HG03159 (cell line): Measurements from ENCODE around the gene PI4KA.
"Not testable (repeated sequence)": the region's sequence is repeated elsewhere in the genome, so short reads cannot be mapped to it uniquely, and the experiment has no call there.

Experiments
- ATAC-seq: cut with Tn5 transposase; IDR thresholded peaks from one replicate; pipeline ENCODE4 v1.9.1; 2021; ENCODE audit warnings: mild to moderate bottlenecking, moderate library complexity; ENCODE audit not compliant: unreplicated experiment

The PI4KA gene

DNA sequence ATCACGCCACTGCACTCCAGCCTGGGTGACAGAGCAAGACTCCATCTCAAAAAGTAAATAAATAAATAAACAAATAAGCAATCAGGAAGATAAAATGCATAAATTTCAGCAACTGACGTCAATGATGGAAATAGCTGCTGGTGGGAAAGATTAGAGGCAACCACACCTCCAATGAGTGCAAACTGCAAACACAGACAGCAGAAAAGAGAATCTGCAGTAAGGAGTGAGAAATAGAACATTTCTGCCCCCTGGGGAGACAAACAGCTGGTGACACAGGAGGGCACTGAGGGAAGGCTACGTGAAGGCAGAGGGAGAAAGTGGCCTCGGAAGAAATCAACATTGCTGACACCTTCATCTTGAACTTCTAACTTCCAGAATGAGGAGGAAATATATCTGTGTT lies 6.5 kb downstream of the PI4KA start:
- ATAC-seq, result no peak

DNA sequence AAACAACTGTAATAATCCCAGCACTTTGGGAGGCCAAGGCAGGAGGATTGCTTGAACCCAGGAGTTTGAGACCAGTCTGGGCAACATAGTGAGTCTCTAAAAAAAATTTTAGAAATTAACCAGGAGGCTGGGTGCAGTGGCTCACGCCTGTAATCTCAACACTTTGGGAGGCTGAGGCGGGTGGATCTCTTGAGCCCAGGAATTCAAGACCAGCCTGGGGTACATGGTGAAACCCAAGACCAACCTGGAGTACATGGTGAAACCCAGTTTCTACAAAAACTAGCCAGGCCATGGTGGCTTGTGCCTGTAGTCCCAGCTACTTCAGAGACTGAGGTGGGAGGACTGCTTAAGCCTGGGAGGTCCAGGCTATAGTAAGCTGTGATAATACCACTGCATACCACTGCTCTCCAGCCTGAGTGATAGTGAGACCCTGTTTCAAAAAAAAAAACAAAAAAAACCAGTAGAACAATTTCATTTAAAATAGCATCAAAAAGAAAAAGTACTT lies 11.2 kb downstream of the PI4KA start:
- no peak for ATAC-seq

DNA sequence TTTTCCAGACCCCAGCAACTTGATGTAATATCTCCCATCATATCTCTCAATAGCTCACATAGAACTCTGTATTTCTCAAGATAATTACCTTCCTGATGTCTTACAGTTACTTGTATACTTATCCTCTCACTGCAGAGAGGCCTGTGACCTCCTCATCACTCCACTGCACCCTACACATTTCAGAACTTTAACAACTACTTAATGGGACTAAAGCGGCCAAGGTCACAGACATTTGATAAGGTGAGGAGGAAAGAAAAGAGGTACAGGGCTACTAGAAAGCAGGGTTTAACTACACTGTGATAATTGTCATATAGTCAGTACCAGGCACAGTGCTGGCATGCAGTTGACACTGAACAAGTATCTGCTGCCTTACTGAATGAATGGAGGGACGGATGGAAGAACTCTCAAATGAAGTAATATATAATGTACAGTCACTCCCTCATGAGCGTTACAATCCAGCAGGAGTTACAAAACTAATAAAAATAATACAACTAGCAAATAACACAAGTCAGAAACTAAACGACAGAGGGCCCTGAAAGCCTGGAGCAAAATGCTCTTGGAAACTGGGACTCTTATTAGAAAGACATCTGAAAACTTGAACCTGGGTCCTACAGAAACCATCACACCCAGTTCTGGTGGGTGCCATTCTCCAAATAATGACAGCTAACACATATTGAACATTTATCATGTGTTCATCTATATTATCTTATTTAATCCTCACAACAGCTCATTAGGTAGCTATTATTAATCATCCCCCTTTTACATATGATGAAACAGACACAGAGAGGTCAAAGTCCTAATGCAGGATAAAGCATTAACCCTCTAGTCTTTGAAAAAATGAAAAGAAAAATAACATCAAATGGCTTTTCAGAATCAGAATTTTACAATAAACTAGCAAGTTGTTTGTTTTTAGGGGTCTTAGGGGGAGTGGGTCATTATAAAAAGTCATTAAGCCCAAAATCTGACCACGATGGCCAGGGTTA lies 14.3 kb downstream of the PI4KA start:
- ATAC-seq, result no peak

DNA sequence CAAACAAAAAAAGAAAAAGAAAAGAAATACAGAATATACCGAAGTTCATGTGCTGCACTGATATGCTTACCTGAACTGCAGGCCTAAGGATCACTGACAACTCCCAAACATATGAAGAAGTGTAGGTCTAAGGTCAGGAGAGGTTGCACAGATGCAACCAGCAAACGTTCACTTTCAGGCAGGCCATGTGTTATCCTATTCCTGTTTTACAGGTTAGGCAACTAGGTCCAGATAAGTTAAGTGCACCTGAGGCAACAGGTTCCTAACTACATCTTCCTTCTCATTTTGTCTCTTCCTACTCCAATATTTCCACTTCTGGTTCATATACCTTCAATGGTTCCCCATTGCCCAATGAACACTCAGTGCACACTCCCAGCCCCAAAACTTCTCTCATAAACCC lies 15.1 kb downstream of the PI4KA start:
- no peak for ATAC-seq

DNA sequence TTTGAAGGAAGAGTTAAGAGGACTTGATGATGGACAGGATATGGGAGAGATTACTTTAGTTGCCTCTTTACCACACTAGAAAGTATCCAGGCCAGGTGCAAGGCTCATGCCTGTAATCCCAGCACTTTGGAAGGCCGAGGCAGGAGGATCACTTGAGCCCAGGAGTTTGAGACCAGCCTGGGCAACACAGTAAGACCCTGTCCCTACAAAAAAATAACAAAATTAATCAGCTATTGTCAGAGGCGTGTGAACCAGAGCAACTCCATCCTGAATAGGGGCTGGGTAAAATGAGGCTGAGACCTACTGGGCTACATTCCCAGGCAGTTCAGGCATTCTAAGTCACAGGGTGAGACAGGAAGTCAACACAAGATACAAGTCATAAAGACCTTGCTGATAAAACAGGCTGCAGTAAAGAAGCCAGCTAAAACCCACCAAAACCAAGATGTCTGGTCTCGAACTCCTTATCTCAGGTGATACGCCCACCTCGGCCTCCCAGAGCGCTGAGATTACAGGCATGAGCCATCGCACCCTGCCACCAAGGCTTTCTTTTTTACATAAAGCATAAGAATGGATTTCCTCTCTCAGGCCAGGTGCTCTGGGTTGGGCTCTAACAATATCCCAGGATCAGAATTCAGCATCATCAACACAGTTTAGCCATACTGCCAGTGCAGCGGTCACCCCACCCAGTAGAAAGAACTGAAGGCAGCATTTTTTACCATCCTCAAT lies 17.8 kb downstream of the PI4KA start:
- no peak for ATAC-seq

DNA sequence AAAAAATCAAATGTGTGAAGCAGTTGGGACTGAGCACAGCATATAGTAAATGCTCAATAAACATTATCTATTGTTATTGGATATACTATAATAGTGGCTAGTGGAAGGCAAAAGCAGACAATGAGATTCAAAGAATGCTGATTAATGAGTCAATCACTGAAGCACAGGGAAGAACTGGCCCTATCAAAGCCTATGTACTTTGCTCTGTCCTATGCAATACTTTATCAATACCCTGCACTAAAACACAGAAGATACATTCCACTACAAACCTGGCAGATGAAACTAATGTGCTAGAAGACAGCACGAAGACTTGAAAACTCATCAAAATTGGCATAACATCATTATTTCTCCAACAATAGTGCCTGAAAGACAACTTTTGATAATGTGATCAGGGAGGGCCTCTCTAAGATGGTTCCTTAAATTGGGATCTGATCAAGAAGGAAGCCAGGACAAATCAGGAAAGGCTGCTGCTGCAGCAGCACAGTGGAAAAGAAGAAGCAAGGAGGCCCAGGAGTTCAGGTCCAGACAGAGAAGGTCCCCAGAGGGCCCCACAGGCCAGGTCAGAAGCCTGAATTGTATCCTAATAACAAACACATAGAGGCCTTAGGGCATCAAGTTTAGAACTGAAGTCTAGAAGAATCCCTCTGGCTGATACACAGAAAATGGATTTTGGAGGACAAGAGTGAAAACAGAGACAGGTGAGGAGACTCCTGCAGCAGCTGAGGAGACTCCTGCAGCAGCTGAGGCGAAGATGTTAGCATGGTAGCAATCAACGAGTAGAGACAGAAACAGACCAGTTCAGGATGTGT lies 18.6 kb downstream of the PI4KA start:
- ATAC-seq, result no peak

DNA sequence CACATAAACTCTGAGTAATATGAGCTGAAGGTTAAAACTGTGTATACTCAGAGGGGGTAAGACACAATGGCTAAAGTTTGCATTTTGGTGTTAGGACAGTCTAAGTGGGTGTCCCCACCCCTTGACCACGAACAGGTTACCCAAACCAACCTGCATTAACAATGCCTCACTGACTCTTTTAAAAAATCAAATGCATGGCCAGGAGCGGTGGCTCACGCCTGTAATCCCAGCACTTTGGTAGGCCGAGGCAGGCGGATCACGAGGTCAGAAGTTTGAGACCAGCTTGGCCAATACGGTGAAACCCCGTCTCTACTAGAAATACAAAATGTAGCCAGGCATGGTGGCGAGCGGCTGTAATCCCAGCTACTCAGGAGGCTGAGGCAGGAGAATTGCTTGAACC lies 19.3 kb downstream of the PI4KA start:
- not testable (repeated sequence) for ATAC-seq

DNA sequence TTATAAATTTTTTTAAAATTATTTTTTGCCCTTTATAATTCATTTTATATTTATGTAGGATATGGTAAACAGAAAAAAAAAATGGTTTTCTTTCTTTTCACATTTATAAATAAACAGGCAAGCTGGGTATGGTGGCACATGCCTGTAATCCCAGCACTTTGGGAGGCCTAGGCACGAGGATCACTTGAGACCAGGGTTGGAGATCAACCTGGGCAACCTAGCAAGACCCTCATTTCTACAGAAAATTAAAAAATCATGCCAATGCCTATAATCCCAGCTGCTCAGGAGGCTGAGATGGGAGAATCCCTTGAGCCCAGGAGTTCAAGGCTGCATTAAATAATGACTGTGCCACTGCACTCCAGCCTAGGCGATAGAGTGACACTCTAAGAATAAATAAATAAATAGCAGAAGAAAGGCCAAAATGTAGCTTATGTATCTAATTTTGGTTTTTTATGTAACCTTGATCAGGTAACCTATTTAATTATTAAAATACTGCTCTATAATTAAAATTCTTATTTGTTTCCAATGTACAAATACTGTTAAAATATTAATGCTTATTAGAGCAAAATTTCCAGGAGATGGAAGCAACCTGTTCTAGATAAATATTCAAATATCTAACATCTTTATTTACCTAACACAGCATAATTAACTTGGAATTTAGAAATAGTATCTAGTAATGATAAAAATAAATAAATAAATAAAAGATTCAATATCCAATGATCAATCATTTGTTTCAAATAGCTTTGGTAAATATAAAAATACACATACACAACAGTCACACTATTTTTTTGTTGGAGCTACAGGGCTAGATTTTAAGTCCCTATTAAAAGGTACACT lies 21.4 kb downstream of the PI4KA start:
- ATAC-seq, result no peak

DNA sequence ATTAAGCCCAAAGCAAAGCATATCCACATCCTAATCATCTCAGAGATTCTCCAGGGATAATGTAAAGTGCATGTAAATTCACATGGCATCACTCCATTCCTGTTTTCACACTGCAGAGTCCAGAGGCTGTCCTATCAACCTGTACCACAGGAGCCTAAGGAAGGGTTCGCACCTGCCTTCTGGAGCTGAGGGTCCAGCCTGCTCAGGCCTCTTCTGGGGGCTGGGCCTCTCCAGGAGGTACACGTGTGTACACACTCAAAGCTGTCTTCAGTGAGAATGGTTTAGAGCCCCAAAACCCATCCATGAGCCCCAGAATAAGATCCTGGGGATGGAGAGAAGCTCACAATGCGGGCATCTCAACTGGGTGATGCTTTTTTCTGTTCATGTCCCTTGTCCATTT lies 23.9 kb downstream of the PI4KA start:
- no peak for ATAC-seq

DNA sequence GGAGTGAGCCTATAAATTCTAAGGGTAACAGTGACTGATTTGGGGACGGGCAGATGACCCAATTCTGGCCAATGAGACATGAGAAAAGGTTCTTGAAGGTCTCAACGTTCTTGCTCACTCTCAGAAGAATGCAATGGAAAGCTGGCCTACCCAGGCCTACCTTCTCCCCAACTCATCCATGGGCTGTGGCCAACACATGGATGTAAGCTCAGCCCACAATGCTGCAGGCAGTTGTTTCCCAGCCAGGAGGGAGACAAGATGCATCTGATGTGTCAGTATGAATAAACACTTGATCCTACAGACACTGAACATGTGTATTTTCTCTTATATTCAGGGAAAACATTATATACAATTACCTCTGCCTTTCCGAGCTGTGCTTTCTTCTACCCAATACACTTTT lies 24.4 kb downstream of the PI4KA start:
- no peak for ATAC-seq

DNA sequence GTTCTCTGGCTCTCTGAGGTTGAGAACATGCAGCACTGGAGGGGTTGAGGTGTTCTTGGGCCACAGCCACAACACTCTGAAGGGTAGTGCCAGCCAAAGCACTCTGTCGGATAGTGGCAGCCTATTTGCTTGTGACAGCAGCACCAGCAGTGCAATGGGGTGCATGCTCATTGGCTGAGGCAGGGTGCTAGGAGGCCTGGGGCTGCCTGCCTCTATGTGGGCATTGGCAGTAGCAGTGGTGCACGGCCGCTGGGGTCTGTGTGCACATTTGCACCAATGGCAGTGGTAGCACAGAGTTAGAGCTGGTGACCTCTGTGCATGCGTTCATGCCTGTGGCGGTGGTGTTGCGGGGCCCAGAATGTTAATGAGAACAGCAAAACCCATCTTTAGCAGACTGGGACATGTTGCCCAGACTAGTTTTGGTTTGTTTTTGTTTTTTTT lies 25.4 kb downstream of the PI4KA start:
- no peak for ATAC-seq

DNA sequence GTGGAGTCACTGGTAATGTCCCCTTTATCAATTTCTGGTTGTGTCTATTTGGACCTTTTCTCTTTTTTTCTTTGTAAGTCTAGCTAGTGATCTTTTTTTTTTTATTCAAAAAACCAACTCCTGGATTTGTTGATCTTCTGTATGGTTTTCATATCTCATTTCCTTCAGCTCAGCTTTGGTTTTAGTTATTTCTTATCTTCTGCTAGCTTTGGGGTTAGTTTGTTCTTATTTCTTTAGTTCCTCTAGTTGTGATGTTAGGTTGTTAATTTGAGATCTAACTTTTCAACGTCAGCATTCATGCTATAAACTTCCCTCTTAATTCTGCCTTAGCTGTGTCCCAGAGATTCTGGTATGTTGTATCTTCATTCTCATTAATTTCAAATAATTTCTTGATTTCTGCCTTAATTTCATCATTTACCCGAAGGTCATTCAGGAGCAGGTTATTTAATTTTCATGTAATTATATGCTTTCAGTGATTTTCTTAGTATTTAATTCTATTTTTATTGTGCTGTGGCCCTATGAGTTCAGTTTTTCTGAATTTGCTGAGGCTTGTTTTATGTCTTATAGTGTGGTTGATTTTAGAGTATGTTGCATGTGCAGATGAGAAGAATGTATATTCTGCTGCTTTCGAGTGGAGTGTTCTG lies 29.0 kb downstream of the PI4KA start:
- ATAC-seq, result no peak

DNA sequence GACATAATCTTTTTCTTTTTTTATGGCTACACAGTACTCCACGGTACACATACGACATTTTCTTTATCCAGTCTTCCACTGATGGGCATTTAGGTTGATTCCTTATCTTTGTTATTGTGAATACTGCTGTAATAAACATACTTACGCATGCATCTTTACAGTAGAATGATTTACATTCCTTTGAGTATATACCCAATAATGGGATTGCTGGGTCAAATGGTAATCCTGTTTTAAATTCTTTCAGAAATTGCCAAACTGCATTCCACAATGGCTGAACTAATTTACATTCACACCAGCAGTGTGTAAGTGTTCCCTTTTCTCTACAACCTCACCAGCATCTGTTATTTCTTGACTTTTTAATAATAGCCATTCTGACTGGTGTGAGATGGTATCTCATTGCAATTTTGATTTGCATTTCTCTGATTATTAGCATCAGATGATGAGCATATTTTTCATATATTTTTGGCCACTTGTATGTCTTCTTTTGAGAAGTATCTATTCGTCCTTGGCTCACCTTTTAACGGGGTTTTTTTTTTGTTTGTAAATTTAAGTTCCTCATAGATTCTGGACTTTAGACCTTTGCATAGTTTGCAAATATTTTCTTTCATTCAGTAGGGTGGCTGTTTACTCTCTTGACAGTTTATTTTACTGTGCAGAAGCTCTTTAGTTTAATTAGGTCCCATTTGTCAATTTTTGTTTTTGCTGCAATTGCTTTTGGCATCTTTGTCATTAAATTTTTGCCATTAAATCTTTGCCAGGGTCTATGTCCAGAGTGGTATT lies 32.0 kb downstream of the PI4KA start:
- not testable (repeated sequence) for ATAC-seq

DNA sequence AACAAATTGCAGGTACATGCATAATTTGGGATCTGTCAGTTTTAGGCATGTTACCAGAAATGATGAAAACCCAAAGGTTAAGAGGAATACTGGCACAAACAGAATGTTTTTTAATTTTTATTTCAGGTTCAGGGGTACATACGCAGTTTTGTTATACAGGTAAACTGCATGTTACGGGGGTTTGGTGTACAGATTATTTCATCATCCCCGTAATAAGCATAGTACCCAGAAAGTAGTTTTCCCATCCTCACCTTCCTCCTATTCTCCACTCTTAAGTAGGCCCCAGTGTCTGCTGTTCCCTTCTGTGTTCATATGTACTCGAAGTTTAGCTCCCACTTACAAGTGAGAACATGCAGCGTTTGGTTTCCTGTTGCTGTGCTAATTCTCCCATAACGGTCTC lies 33.0 kb downstream of the PI4KA start:
- no peak for ATAC-seq

DNA sequence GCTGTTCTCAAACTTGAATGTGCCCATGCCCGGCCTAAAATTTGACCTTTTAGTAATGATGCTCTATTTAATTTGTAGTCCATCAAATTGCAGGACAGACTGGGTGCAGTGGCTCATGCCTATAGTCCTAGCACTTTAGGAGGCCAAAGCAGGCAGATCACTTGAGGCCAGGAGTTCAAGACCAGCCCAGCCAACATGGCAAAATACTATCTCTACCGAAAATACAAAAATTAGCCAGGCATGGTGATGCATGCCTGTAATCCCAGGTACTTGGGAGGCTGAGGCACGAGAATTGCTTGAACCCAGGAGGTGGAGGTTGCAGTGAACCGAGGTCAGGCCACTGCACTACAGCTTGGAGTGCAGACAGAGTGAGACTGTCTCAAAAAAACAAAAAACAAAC lies 33.4 kb downstream of the PI4KA start:
- not testable (repeated sequence) for ATAC-seq

DNA sequence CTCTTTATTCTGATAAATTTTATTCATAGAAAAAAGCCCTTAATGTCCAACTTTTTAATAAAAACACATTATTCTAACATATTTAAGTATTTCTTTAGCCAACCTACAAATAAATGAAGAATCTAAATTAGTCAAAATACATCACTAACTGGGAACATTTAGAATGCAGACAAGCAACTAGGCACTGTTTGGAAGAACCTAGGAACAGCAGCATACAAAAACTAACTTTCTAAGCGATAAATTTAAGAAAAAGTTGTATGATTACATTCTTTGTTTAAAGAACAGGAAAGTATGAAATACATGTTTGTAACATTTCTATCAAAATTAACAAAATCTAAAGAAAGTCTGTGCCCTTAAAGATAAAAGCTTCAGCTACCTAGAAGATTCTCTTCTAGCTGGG lies 35.3 kb downstream of the PI4KA start:
- ATAC-seq, result no peak

DNA sequence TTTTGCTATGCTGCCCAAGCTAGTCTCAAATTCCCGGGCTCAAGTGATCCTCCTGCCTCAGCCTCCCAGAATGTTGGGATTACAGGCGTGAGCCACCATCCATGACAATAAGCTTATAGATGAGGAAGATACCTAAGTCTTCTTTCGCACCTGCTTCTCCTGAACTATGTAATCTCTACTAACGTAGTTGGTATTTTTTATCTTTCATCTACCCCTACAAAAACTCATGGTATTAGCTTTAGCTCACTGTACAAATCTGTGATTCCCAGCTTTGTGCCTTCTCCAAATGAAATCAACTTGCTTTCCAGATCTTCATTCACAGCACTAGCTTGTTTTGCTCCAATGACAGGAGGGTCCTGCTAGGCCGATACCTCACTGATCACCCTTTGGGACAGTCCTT lies 36.4 kb downstream of the PI4KA start:
- no peak for ATAC-seq

DNA sequence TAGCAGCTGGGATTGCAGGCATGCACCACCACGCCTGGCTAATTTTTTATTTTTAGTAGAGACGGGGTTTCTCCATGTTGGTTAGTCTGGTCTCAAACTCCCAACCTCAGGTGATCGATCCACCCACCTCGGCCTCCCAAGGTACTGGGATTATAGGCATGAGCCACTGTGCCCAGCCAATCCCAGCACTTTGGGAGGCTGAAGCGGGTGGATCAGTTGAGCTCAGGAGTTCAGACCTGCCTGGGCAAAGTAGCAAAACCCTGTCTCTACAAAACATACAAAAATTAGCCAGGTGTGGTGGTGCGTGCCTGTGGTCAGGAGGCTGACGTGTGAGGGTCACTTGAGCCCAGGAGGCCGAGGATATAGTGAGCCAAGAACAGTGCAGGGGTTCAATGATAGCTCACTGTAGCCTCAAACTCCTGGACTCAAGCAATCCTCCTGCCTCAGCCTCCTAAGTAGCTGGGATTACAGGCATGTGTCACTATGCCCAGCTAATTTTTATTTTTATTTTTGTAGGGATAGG lies 36.8 kb downstream of the PI4KA start:
- not testable (repeated sequence) for ATAC-seq

DNA sequence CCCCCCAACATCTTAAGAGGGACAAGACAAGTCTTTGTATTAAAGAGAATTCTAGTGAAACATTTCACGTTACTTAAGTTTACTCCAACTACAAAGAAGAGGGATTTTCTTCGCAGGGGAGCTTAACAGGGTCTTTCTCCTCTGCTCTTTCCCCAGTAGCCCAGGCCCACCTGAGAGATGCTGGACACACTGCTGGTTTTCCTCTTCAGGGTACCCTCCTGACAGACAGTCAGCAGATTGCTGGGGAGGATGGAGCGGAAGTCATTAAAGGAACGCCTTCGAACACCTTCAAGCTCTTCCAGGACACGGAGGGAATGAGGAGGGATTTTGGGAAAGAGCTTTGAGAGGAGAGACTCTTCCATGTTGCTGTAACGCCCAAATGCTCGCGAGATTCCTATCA lies 39.1 kb downstream of the PI4KA start:
- ATAC-seq, result no peak
